A673 (cell line): ENCODE measurements around the gene ATP8B1. TPM values are rescaled to one million over a fixed set of nuclear protein-coding genes. Genes with fewer than 3 reads are reported as not detected.

ENCODE experiments used
- BruUV-seq: library from RNA; stranded (reverse); fragments of 400-500 nt; replicated peaks from 2 replicates; lab custom pipeline; 2021; lab: Mats Ljungman, UMichigan
- CTCF ChIA-PET: fragments of 300-600 bp; sonication (Branson Sonifier 250); formaldehyde crosslinking; loops from one replicate; lab custom pipeline; 2022; ENCODE audit warnings: antibody characterized with exemption; lab: Charles Lee
- POLR2A ChIA-PET: fragments of 300-600 bp; sonication (Branson Sonifier 250); formaldehyde crosslinking; loops from one replicate; lab custom pipeline; 2022; ENCODE audit warnings: antibody characterized with exemption; ENCODE audit not compliant: low non-redundant PET; lab: Charles Lee
- DNase-seq: peaks from one replicate; pipeline ENCODE4 v3.0.0-alpha.2; 2015; ENCODE audit warnings: low spot score
- H3K27ac ChIP-seq: fragments of 200-600 bp; sonication (generic); 2 replicates; pipeline ENCODE4 v1.5.1; 2016; ENCODE audit warnings: mixed run types, low read depth, mild to moderate bottlenecking, mixed read lengths, antibody characterized with exemption, low read length; ENCODE audit not compliant: poor library complexity, severe bottlenecking
- H3K27me3 ChIP-seq: fragments of 200-600 bp; sonication (generic); replicated peaks from 2 replicates; pipeline ENCODE4 v1.6.1; 2017; ENCODE audit warnings: mixed run types, low read depth, mild to moderate bottlenecking, mixed read lengths, antibody characterized with exemption, low read length; ENCODE audit not compliant: insufficient read depth, poor library complexity
- H3K36me3 ChIP-seq: fragments of 200-600 bp; sonication (generic); 2 replicates; pipeline ENCODE4 v1.6.1; 2016; ENCODE audit warnings: mixed run types, mild to moderate bottlenecking, mixed read lengths, antibody characterized with exemption, low read length; ENCODE audit not compliant: insufficient read depth, poor library complexity, severe bottlenecking
- H3K4me1 ChIP-seq: fragments of 200-600 bp; sonication (generic); 2 replicates; pipeline ENCODE4 v1.6.1; 2017; ENCODE audit warnings: mixed run types, mild to moderate bottlenecking, mixed read lengths, antibody characterized with exemption, low read length; ENCODE audit not compliant: insufficient read depth, poor library complexity, severe bottlenecking
- H3K4me3 ChIP-seq: fragments of 200-600 bp; sonication (generic); 2 replicates; pipeline ENCODE4 v1.5.1; 2016; ENCODE audit warnings: low read depth, mixed run types, mild to moderate bottlenecking, mixed read lengths, low read length; ENCODE audit not compliant: poor library complexity, severe bottlenecking
- H3K9me3 ChIP-seq: fragments of 200-600 bp; sonication (generic); 2 replicates; pipeline ENCODE4 v1.6.1; 2016; ENCODE audit warnings: mixed run types, low read depth, mild to moderate bottlenecking, mixed read lengths, antibody characterized with exemption, low read length; ENCODE audit not compliant: poor library complexity, severe bottlenecking
- CTCF ChIP-seq: fragments of 300-800, 200-600 bp; sonication (generic); conservative IDR thresholded peaks from 2 replicates; pipeline ENCODE4 v1.5.1; 2017; ENCODE audit warnings: low read depth, mild to moderate bottlenecking, antibody characterized with exemption, low read length, moderate library complexity, mixed read lengths
- EZH2 ChIP-seq: fragments of 200-600 bp; sonication (generic); IDR thresholded peaks from 2 replicates; pipeline ENCODE4 v1.6.1; 2017; ENCODE audit warnings: borderline replicate concordance, low read depth, mild to moderate bottlenecking, mixed read lengths, antibody characterized with exemption, low read length; ENCODE audit not compliant: poor library complexity, severe bottlenecking
- intact Hi-C: fragments of 100-400 bp; cut with micrococcal nuclease; formaldehyde crosslinking; loops from one replicate; pipeline ENCODE4 v1.10.0; 2022; ENCODE audit not compliant: unreplicated experiment
- total RNA-seq: library from RNA; stranded (reverse); gene quantifications from 2 replicates; pipeline ENCODE4 v1.2.3, GENCODE V29; 2021

The ATP8B1 gene
- total RNA-seq, 1 experiment from 2014 or later = 35.6 TPM

GRCh38 chr18:57659460-57660102, 143.5 kb downstream of the ATP8B1 start:
- CTCF ChIA-PET = no interaction called here
- no peak for DNase-seq
- H3K4me3 ChIP-seq = no peak overlapping the region

DNA sequence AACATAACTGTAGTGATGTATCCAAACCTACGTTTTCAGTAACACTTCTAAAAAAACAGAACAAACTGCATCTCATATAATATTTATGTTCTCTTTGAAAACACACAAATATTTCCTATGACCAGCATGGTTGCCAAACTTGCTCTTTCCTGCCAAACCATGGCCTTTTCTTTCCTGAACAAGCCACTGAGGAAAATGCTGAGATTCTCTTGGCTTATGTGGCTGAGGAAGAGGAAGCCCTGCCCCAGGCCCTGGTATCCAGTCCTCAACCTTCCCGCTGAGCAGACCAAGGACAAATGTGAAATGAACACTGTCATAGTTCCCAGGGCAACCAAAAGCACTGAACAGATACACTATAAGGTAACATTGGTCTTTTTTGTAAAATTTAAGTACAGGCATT, 145.6 kb downstream of the ATP8B1 start:
- H3K27me3 ChIP-seq = no peaks in the 10 kb centered on the region
- ChIA-PET POLR2A (no interaction called here), CTCF (no interaction called here)
- DNase-seq = no peak
- no TSS peak for BruUV-seq
- peaks cover 85% of the 10 kb centered on the region for H3K36me3 ChIP-seq
- no peaks in the 10 kb centered on the region for H3K4me1 ChIP-seq
- H3K9me3 ChIP-seq = peaks cover 13% of the 10 kb centered on the region
- intact Hi-C loops = no loop called here
- H3K27ac ChIP-seq = no peak overlapping the region
- TF ChIP-seq EZH2 = no peak
- TF ChIP-seq CTCF = no peak
- H3K4me3 ChIP-seq = no peak overlapping the region

More at GRCh38 chr18:57659460-57660102, 143.5 kb downstream of the ATP8B1 start:
- H3K4me1 ChIP-seq = no peaks in the 10 kb centered on the region
- TF ChIP-seq CTCF (no peak), EZH2 (no peak)
- intact Hi-C loops = no loop called here
- H3K27me3 ChIP-seq = no peaks in the 10 kb centered on the region
- POLR2A ChIA-PET = no interaction called here
- H3K36me3 ChIP-seq = peaks cover 72% of the 10 kb centered on the region
- H3K9me3 ChIP-seq = peaks cover 13% of the 10 kb centered on the region
- BruUV-seq = no TSS peak
- H3K27ac ChIP-seq = peak overlapping the region; percentile 14

GRCh38 chr18:57655740-57656139, 147.4 kb downstream of the ATP8B1 start:
- Histone ChIP-seq H3K36me3 (peaks cover 86% of the 10 kb centered on the region), H3K27me3 (no peaks in the 10 kb centered on the region), H3K4me1 (no peaks in the 10 kb centered on the region), H3K9me3 (peaks cover 13% of the 10 kb centered on the region), H3K4me3 (no peak overlapping the region), H3K27ac (no peak overlapping the region)
- TF ChIP-seq CTCF (no peak), EZH2 (no peak)
- CTCF ChIA-PET = no interaction called here
- intact Hi-C loops = no loop called here
- no peak for DNase-seq
- POLR2A ChIA-PET = no interaction called here
- BruUV-seq = no TSS peak
